ENCODE results near the gene C17orf58. TPM values are rescaled to one million over a fixed set of nuclear protein-coding genes. Genes with fewer than 3 reads are reported as not detected.
"Not testable (repeated sequence)": the region's sequence is repeated elsewhere in the genome, so short reads cannot be mapped to it uniquely, and the experiment has no call there.

Gene C17orf58
- total and polyA plus RNA-seq, 9 donors = 4.2 to 16.2 (median 6.7) TPM

DNA sequence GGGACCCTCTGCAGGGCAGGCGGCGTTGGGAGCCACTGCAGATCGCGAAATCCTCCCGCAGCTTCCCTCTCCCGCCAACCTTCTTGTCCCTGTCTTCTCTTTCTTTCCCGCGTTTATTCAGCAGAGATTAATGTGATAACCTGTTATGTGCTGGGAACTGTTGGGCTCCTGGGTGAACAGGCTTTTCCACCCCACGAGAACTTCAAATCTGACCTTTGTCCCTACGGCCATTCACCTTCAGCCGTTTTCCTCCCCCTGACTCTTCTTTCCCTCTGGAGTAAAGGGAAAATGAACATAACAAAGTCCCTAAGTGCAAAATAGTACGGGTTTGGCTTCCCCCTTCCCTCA lies 24.1 kb upstream of the C17orf58 start:
- H3K4me1 ChIP-seq (ENCODE audit: insufficient read depth) = no peaks in the 10 kb centered on the region
- no peaks in the 10 kb centered on the region for H3K9me3 ChIP-seq
- no peak for DNase-seq
- H3K27me3 ChIP-seq = no peaks in the 10 kb centered on the region
- intact Hi-C loops (cut with DNase I) = no loop called here
- H3K36me3 ChIP-seq = no peaks in the 10 kb centered on the region
- 1 to 2% (median 1%) methylated on average over 12 of the region's 12 CpGs for WGBS, 3 donors
- H3K27ac ChIP-seq = peak overlapping the region; percentile 71 to 84
- no peak for TF ChIP-seq EP300 (IDR thresholded peaks at IDR 0.05)
- no peak for TF ChIP-seq POLR2A (IDR thresholded peaks at IDR 0.05)
- TF ChIP-seq, protein P1, sequence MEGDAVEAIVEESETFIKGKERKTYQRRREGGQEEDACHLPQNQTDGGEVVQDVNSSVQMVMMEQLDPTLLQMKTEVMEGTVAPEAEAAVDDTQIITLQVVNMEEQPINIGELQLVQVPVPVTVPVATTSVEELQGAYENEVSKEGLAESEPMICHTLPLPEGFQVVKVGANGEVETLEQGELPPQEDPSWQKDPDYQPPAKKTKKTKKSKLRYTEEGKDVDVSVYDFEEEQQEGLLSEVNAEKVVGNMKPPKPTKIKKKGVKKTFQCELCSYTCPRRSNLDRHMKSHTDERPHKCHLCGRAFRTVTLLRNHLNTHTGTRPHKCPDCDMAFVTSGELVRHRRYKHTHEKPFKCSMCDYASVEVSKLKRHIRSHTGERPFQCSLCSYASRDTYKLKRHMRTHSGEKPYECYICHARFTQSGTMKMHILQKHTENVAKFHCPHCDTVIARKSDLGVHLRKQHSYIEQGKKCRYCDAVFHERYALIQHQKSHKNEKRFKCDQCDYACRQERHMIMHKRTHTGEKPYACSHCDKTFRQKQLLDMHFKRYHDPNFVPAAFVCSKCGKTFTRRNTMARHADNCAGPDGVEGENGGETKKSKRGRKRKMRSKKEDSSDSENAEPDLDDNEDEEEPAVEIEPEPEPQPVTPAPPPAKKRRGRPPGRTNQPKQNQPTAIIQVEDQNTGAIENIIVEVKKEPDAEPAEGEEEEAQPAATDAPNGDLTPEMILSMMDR (IDR thresholded peaks at IDR 0.05) = no peak
- H3K4me3 ChIP-seq = peak overlapping the region; percentile 63

DNA sequence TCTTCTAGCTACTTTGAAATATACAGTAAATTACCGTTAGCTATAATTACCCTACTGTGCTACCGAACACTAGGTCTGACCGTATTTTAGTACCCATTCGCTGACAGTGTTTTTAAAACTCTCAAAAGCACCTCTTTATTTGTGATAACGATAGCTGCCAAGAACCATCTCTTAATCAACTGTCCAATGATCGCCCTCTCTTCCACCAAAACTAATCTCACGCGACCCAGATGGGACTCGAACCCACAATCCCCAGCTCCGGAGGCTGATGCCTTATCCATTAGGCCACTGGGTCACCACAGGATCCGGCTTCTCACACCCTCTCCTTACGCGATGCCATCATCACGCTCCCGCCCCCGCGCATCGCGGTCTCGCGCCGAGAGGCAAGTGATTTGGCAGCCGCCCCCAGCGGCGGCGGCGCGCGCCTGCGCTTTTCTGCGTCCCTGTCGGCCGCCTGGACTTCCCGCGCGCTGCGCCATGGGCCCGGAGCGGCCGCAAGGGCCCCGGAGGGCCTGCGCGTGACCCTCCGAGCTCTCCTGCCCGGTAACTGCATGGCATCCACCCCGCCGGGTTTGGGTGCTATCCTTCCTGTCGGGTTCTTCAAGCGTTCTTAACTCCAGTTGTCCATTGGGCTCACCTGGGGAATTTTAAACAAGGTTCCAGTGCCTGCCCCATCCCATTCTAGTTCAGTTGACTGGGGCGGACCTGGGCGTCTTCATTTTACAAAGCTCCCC lies 23.6 kb upstream of the C17orf58 start:
- peak overlapping the region; percentile 63 for H3K4me3 ChIP-seq
- TF ChIP-seq POLR2A (IDR thresholded peaks at IDR 0.05) (peak; percentile 14), EP300 (IDR thresholded peaks at IDR 0.05) (no peak)
- TF ChIP-seq, protein P1 (IDR thresholded peaks at IDR 0.05) = peak in 2 of 3 donors; percentile 68 to 83
- H3K4me1 ChIP-seq (ENCODE audit: insufficient read depth) = no peaks in the 10 kb centered on the region
- H3K36me3 ChIP-seq = no peaks in the 10 kb centered on the region
- no peaks in the 10 kb centered on the region for H3K9me3 ChIP-seq
- 1% methylated on average over 49 to 51 of the region's 51 CpGs for WGBS, 3 donors
- intact Hi-C loops (cut with DNase I) = no loop called here
- no peaks in the 10 kb centered on the region for H3K27me3 ChIP-seq
- peak overlapping the region; percentile 71 to 84 for H3K27ac ChIP-seq
- peak; percentile 95 to 98 (median 97) for DNase-seq

GRCh38 chr17:68019336-68019674 lies 23.0 kb upstream of the C17orf58 start:
- H3K27me3 ChIP-seq = no peaks in the 10 kb centered on the region
- intact Hi-C loops (cut with DNase I) = no loop called here
- 74 to 82% (median 78%) methylated on average over 9 of the region's 9 CpGs for WGBS, 3 donors

GRCh38 chr17:68018493-68018892 lies 22.2 kb upstream of the C17orf58 start:
- H3K4me1 ChIP-seq (ENCODE audit: insufficient read depth); H3K9me3 ChIP-seq; H3K36me3 ChIP-seq; H3K27me3 ChIP-seq; DNase-seq; intact Hi-C loops (cut with DNase I); H3K27ac ChIP-seq; H3K4me3 ChIP-seq: not testable (repeated sequence)
- WGBS, 3 donors = 87 to 93% (median 89%) methylated on average over 21 of the region's 21 CpGs

More at GRCh38 chr17:68019336-68019674, 23.0 kb upstream of the C17orf58 start:
- Histone ChIP-seq H3K9me3 (no peaks in the 10 kb centered on the region), H3K4me3 (no peak overlapping the region), H3K36me3 (no peaks in the 10 kb centered on the region), H3K27ac (no peak overlapping the region), H3K4me1 (ENCODE audit: insufficient read depth) (no peaks in the 10 kb centered on the region)
- TF ChIP-seq EP300 (IDR thresholded peaks at IDR 0.05) = no peak
- TF ChIP-seq POLR2A (IDR thresholded peaks at IDR 0.05) = no peak
- TF ChIP-seq, protein P1 (IDR thresholded peaks at IDR 0.05) = no peak
- DNase-seq = no peak

GRCh38 chr17:68016838-68017237 lies 20.6 kb upstream of the C17orf58 start:
- Histone ChIP-seq H3K4me1 (ENCODE audit: insufficient read depth) (no peaks in the 10 kb centered on the region), H3K36me3 (no peaks in the 10 kb centered on the region), H3K4me3 (no peak overlapping the region), H3K27me3 (no peaks in the 10 kb centered on the region), H3K9me3 (no peaks in the 10 kb centered on the region), H3K27ac (no peak overlapping the region)
- intact Hi-C loops (cut with DNase I) = no loop called here
- DNase-seq = no peak
- TF ChIP-seq POLR2A (IDR thresholded peaks at IDR 0.05) = no peak
- TF ChIP-seq, protein P1 (IDR thresholded peaks at IDR 0.05) = no peak
- no peak for TF ChIP-seq EP300 (IDR thresholded peaks at IDR 0.05)
- 78 to 95% (median 87%) methylated on average over 2 of the region's 2 CpGs for WGBS, 3 donors
